ENCODE data around the gene PRCD.

GRCh38 chr17:76532072-76532651 lies 7.7 kb upstream of the PRCD start:
- TF ChIP-seq SIN3A (IDR thresholded peaks at IDR 0.05; ENCODE audit: borderline replicate concordance, low read depth, low read length) (no peak), RCOR1 (IDR thresholded peaks at IDR 0.05; ENCODE audit: low read length) (no peak), JUND (IDR thresholded peaks at IDR 0.05) (no peak), CTCF (IDR thresholded peaks at IDR 0.05) (no peak), FOSL2 (IDR thresholded peaks at IDR 0.05; ENCODE audit: borderline replicate concordance, low read depth) (no peak)

Measured in SK-N-SH (cell line).